H1 (cell line): ENCODE results near the gene MRPL47. TPM values are rescaled to one million over a fixed set of nuclear protein-coding genes. Genes with fewer than 3 reads are reported as not detected.

ENCODE experiments used
- ASH2L ChIP-seq: fragments of 200-600, 300-600 bp; sonication (generic); IDR thresholded peaks from one replicate; pipeline ENCODE4 v1.7.1; 2017; ENCODE audit warnings: low read length
- CTCF ChIP-seq, 3 experiments: IDR thresholded peaks; 1 replicate in 2 of 3; 2 replicates in 1 of 3; pipeline versions ENCODE4 v1.5.1 to v1.6.1; 2011; ENCODE audit warnings: low read length in 3 of 3, mild to moderate bottlenecking in 3 of 3, inconsistent platforms in 2 of 3, low read depth in 1 of 3, moderate library complexity in 1 of 3; ENCODE audit not compliant: insufficient read depth in 1 of 3; ENCODE audit errors: control extremely low read depth in 1 of 3
- EP300 ChIP-seq, 2 experiments: IDR thresholded peaks; 1 replicate in 1 of 2; 2 replicates in 1 of 2; pipeline ENCODE4 v1.6.1; 2011 to 2012; ENCODE audit warnings: low read depth in 2 of 2, low read length in 2 of 2, mild to moderate bottlenecking in 2 of 2, borderline replicate concordance in 1 of 2, inconsistent platforms in 1 of 2, moderate library complexity in 1 of 2
- HDAC2 ChIP-seq, 2 experiments: fragments of 300-600 bp in 1 of 2; sonication (generic) in 1 of 2; IDR thresholded peaks; 2 replicates each; pipeline ENCODE4 v1.6.1; 2011 to 2012; ENCODE audit warnings: low read depth in 2 of 2, low read length in 2 of 2, mild to moderate bottlenecking in 2 of 2, moderate library complexity in 2 of 2, borderline replicate concordance in 1 of 2, inconsistent platforms in 1 of 2
- JUND ChIP-seq: IDR thresholded peaks from 2 replicates; pipeline ENCODE4 v1.6.1; 2011; ENCODE audit warnings: mild to moderate bottlenecking, improper control_type of control experiment, low read length
- POLR2AphosphoS5 ChIP-seq: IDR thresholded peaks from 2 replicates; pipeline ENCODE4 v1.6.1; 2011; ENCODE audit warnings: low read depth, low read length
- RAD21 ChIP-seq, 2 experiments: IDR thresholded peaks in 1 of 2; conservative IDR thresholded peaks in 1 of 2; 2 replicates each; pipeline ENCODE4 v1.6.1; 2011; ENCODE audit warnings: low read depth in 2 of 2, low read length in 2 of 2, improper control_type of control experiment in 1 of 2, inconsistent platforms in 1 of 2, mild to moderate bottlenecking in 1 of 2, moderate library complexity in 1 of 2
- RBBP5 ChIP-seq: IDR thresholded peaks from 2 replicates; pipeline ENCODE4 v1.7.1; 2012; ENCODE audit warnings: low read depth, mild to moderate bottlenecking, inconsistent platforms, low read length, moderate library complexity, borderline replicate concordance
- TBP ChIP-seq: IDR thresholded peaks from 2 replicates; pipeline ENCODE4 v1.6.1; 2011; ENCODE audit warnings: low read depth, low read length, improper control_type of control experiment
- USF2 ChIP-seq: IDR thresholded peaks from 2 replicates; pipeline ENCODE4 v1.6.1; 2011; ENCODE audit warnings: low read length, improper control_type of control experiment
- polyA plus RNA-seq, 7 experiments: library from polyadenylated mRNA; depleted of rRNA in 3 of 7; stranded (reverse) in 5 of 7; unstranded in 2 of 7; fragments of >200 nt in 5 of 7; fragments of 200-250 nt in 2 of 7; gene quantifications; 1 replicate in 5 of 7; 2 replicates in 1 of 7; 4 replicates in 1 of 7; pipeline versions ENCODE4 v1.2.1 to v1.2.3, GENCODE V29; 2011 to 2013; ENCODE audit warnings: missing spikeins in 2 of 7, mixed read lengths in 2 of 7
- total RNA-seq: library from RNA; stranded (reverse); fragmentation: NEBNext Ultra II Directional; extraction: Animal tissue kit (Norgen Biotek cat#: 25700); gene quantifications from 2 replicates; pipeline ENCODE4 v1.2.1, GENCODE V29; 2021

MRPL47 gene
- total and polyA plus RNA-seq, 2 of the 8 experiments (the other 6 are each of a cell fraction or from before 2014, with no cell fraction given): 26.1 to 76.6 TPM

- TF ChIP-seq CTCF (IDR thresholded peaks at IDR 0.05; ENCODE audit: control extremely low read depth in 1 of 3, insufficient read depth in 1 of 3, low read depth in 1 of 3, low read length in 3 of 3) (no peak), HDAC2 (IDR thresholded peaks at IDR 0.05; ENCODE audit: borderline replicate concordance in 1 of 2, low read depth in 2 of 2, low read length in 2 of 2) (no peak; a peak in 1 of 4 replicates), TBP (peak; percentile 87), RBBP5 (peak; percentile 76; the same call in 1 of the 2 replicates), ASH2L (peak; percentile 80), JUND (no peak), POLR2AphosphoS5 (peak; percentile 95), USF2 (no peak), RAD21 (IDR thresholded peaks at IDR 0.05 in 1 of 2, conservative IDR thresholded peaks at IDR 0.05 in 1 of 2; ENCODE audit: low read depth in 2 of 2, low read length in 2 of 2) (no peak), EP300 (IDR thresholded peaks at IDR 0.05; ENCODE audit: borderline replicate concordance in 1 of 2, low read depth in 2 of 2, low read length in 2 of 2) (no peak)
Observed at GRCh38 chr3:179562591-179563270, 41.7 kb downstream of the MRPL47 start, which contains the start of gene ACTL6A (continued).
